HepG2 (cell line): ENCODE data around the gene SRC. TPM values are rescaled to one million over a fixed set of nuclear protein-coding genes. Genes with fewer than 3 reads are reported as not detected.
A peak's percentile ranks its signal among the peaks of the same experiment; 100 is the strongest.

Experiments used
- HDAC2 ChIP-seq: sonication (generic); formaldehyde crosslinking; IDR thresholded peaks from 2 replicates; pipeline ENCODE4 v1.4.0; 2020; ENCODE audit warnings: missing genetic modification reagents
- HNF4A ChIP-seq: sonication (generic); formaldehyde crosslinking; IDR thresholded peaks from 2 replicates; pipeline ENCODE4 v1.4.0; 2020; ENCODE audit warnings: missing genetic modification reagents
- HNRNPK ChIP-seq: fragments of 200-400 bp; formaldehyde crosslinking; IDR thresholded peaks from 2 replicates; pipeline ENCODE4 v1.6.1; 2018; ENCODE audit warnings: low read length, low read depth, moderate library complexity, mild to moderate bottlenecking; ENCODE audit not compliant: poor library complexity, severe bottlenecking
- HOXA3 ChIP-seq: sonication (generic); formaldehyde crosslinking; IDR thresholded peaks from 2 replicates; pipeline ENCODE4 v1.5.0; 2020; ENCODE audit warnings: missing genetic modification reagents
- KDM5A ChIP-seq: fragments of 200-600 bp; sonication (generic); IDR thresholded peaks from 2 replicates; pipeline ENCODE4 v1.7.0; 2018; ENCODE audit warnings: antibody characterized with exemption, mild to moderate bottlenecking, low read length, borderline replicate concordance
- MTF1 ChIP-seq: sonication (generic); formaldehyde crosslinking; IDR thresholded peaks from 2 replicates; pipeline ENCODE4 v1.5.0; 2020; ENCODE audit warnings: missing genetic modification reagents
- NFKB2 ChIP-seq: sonication (generic); formaldehyde crosslinking; IDR thresholded peaks from 2 replicates; pipeline ENCODE4 v1.4.0; 2020; ENCODE audit warnings: missing genetic modification reagents, borderline replicate concordance
- POGZ ChIP-seq: sonication (generic); formaldehyde crosslinking; IDR thresholded peaks from 2 replicates; pipeline ENCODE4 v1.4.0; 2020; ENCODE audit warnings: mild to moderate bottlenecking, missing genetic modification reagents
- SAP130 ChIP-seq: IDR thresholded peaks from 2 replicates; pipeline ENCODE4 v1.6.1; 2016; ENCODE audit warnings: low read depth
- STAT5B ChIP-seq: sonication (generic); formaldehyde crosslinking; IDR thresholded peaks from 2 replicates; pipeline ENCODE4 v1.4.0; 2020; ENCODE audit warnings: missing genetic modification reagents
- ZBTB20 ChIP-seq: sonication (generic); formaldehyde crosslinking; IDR thresholded peaks from 2 replicates; pipeline ENCODE4 v1.8.1; 2023; ENCODE audit warnings: missing genetic modification reagents, low read depth, mild to moderate bottlenecking, borderline replicate concordance
- ZBTB42 ChIP-seq: sonication (generic); formaldehyde crosslinking; IDR thresholded peaks from 2 replicates; pipeline ENCODE4 v1.5.0; 2020; ENCODE audit warnings: mild to moderate bottlenecking, missing genetic modification reagents
- ZMYM2 ChIP-seq: sonication (generic); formaldehyde crosslinking; IDR thresholded peaks from 2 replicates; pipeline ENCODE4 v1.8.0; 2022; ENCODE audit warnings: mild to moderate bottlenecking, missing genetic modification reagents
- ZNF563 ChIP-seq: sonication (generic); formaldehyde crosslinking; IDR thresholded peaks from 2 replicates; pipeline ENCODE4 v1.8.0; 2022; ENCODE audit warnings: mild to moderate bottlenecking, moderate library complexity, missing genetic modification reagents
- ZNF746 ChIP-seq: sonication (generic); formaldehyde crosslinking; IDR thresholded peaks from 2 replicates; pipeline ENCODE4 v1.8.0; 2022; ENCODE audit warnings: mild to moderate bottlenecking, missing genetic modification reagents
- polyA plus RNA-seq, 8 experiments: library from polyadenylated mRNA; depleted of rRNA in 3 of 8; stranded (reverse) in 7 of 8; unstranded in 1 of 8; fragments of >200 nt; fragmentation: Illumina TruSeq in 4 of 8; extraction: Trizol in 4 of 8; gene quantifications; 2 replicates each; pipeline versions ENCODE4 v1.2.1 to v1.2.3, GENCODE V29; 2011 to 2016; ENCODE audit warnings: low read depth in 4 of 8, missing spikeins in 1 of 8, mixed read lengths in 1 of 8; ENCODE audit not compliant: insufficient read depth in 1 of 8
- total RNA-seq, 5 experiments: library from RNA; depleted of rRNA; stranded (reverse); fragments of >200 nt; fragmentation: Illumina TruSeq; extraction: Trizol; gene quantifications; 2 replicates each; pipeline ENCODE4 v1.2.3, GENCODE V29; 2016; ENCODE audit warnings: low read depth in 1 of 5
- TF ChIP-seq, protein P1 (sequence below): sonication (generic); formaldehyde crosslinking; IDR thresholded peaks from 2 replicates; pipeline ENCODE4 v1.4.0; 2020; ENCODE audit warnings: mild to moderate bottlenecking, missing genetic modification reagents, borderline replicate concordance
- TF ChIP-seq, protein P2 (sequence below): sonication (generic); formaldehyde crosslinking; IDR thresholded peaks from 2 replicates; pipeline ENCODE4 v1.4.0; 2020; ENCODE audit warnings: mild to moderate bottlenecking, missing genetic modification reagents

Gene SRC
- total and polyA plus RNA-seq, 2 of the 13 experiments (the other 11 are each of a cell fraction or from before 2014, with no cell fraction given), result 54.7 to 192 TPM

DNA sequence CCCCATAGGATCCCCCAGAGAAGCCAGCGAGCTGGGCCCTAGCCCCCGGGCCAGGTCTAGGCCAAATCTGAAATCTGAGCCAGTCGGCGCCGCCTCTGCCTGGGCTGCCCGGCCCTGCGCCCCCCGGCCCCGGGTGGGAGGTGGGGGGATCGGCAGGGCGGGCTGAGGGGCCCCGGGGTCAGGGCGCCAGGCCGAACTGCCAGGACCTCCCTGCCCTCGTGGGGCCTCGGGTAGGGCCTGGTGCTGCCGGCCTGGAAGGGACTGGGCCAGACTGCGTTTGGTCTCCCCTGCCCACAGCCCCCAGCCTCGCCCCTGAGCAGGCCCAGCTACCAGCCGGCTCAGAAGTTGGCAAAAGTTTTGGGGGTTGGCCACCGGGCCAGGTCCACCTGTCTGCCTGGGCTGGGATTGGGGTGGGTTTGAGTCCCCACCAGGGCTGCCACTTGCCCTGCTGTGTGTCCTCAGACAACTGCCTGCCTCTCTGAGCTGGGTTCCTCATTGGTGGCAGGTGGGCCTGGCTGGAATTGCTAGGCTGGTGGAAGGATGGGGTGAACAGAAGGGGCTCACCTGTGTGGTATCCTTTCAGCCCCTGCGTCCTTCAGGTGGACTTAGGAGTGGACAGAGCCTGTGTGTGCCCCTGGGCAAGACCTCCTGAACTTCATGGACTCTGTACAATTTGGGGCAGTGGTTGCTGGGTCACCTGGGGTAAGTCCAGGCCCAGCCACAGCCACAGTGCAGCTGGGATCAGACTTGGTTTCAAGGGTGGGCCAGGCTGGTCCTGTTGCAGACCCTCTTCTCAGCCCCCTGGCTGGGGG, 801 bp downstream of the SRC start (continued):
- TF ChIP-seq ZBTB20 (no peak), ZNF746 (CRISPR knock-in tag) (no peak), POGZ (CRISPR knock-in tag) (no peak), NFKB2 (CRISPR knock-in tag) (peak; percentile 34; the same call in 1 of the 2 replicates), STAT5B (no peak), ZMYM2 (no peak), ZNF563 (peak; percentile 31; the same call in 1 of the 2 replicates), SAP130 (CRISPR knock-in tag) (no peak), HNF4A (CRISPR knock-in tag) (peak; percentile 3; the same call in 1 of the 2 replicates), KDM5A (no peak), MTF1 (CRISPR knock-in tag) (no peak), HNRNPK (no peak), HDAC2 (peak; percentile 34; the same call in 1 of the 2 replicates), HOXA3 (CRISPR knock-in tag) (no peak; the same call in 1 of the 2 replicates), ZBTB42 (CRISPR knock-in tag) (no peak)
- TF ChIP-seq, protein P1, sequence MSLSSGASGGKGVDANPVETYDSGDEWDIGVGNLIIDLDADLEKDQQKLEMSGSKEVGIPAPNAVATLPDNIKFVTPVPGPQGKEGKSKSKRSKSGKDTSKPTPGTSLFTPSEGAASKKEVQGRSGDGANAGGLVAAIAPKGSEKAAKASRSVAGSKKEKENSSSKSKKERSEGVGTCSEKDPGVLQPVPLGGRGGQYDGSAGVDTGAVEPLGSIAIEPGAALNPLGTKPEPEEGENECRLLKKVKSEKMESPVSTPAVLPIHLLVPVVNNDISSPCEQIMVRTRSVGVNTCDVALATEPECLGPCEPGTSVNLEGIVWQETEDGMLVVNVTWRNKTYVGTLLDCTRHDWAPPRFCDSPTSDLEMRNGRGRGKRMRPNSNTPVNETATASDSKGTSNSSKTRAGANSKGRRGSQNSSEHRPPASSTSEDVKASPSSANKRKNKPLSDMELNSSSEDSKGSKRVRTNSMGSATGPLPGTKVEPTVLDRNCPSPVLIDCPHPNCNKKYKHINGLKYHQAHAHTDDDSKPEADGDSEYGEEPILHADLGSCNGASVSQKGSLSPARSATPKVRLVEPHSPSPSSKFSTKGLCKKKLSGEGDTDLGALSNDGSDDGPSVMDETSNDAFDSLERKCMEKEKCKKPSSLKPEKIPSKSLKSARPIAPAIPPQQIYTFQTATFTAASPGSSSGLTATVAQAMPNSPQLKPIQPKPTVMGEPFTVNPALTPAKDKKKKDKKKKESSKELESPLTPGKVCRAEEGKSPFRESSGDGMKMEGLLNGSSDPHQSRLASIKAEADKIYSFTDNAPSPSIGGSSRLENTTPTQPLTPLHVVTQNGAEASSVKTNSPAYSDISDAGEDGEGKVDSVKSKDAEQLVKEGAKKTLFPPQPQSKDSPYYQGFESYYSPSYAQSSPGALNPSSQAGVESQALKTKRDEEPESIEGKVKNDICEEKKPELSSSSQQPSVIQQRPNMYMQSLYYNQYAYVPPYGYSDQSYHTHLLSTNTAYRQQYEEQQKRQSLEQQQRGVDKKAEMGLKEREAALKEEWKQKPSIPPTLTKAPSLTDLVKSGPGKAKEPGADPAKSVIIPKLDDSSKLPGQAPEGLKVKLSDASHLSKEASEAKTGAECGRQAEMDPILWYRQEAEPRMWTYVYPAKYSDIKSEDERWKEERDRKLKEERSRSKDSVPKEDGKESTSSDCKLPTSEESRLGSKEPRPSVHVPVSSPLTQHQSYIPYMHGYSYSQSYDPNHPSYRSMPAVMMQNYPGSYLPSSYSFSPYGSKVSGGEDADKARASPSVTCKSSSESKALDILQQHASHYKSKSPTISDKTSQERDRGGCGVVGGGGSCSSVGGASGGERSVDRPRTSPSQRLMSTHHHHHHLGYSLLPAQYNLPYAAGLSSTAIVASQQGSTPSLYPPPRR (CRISPR knock-in tag), result peak; percentile 73
- TF ChIP-seq, protein P2, sequence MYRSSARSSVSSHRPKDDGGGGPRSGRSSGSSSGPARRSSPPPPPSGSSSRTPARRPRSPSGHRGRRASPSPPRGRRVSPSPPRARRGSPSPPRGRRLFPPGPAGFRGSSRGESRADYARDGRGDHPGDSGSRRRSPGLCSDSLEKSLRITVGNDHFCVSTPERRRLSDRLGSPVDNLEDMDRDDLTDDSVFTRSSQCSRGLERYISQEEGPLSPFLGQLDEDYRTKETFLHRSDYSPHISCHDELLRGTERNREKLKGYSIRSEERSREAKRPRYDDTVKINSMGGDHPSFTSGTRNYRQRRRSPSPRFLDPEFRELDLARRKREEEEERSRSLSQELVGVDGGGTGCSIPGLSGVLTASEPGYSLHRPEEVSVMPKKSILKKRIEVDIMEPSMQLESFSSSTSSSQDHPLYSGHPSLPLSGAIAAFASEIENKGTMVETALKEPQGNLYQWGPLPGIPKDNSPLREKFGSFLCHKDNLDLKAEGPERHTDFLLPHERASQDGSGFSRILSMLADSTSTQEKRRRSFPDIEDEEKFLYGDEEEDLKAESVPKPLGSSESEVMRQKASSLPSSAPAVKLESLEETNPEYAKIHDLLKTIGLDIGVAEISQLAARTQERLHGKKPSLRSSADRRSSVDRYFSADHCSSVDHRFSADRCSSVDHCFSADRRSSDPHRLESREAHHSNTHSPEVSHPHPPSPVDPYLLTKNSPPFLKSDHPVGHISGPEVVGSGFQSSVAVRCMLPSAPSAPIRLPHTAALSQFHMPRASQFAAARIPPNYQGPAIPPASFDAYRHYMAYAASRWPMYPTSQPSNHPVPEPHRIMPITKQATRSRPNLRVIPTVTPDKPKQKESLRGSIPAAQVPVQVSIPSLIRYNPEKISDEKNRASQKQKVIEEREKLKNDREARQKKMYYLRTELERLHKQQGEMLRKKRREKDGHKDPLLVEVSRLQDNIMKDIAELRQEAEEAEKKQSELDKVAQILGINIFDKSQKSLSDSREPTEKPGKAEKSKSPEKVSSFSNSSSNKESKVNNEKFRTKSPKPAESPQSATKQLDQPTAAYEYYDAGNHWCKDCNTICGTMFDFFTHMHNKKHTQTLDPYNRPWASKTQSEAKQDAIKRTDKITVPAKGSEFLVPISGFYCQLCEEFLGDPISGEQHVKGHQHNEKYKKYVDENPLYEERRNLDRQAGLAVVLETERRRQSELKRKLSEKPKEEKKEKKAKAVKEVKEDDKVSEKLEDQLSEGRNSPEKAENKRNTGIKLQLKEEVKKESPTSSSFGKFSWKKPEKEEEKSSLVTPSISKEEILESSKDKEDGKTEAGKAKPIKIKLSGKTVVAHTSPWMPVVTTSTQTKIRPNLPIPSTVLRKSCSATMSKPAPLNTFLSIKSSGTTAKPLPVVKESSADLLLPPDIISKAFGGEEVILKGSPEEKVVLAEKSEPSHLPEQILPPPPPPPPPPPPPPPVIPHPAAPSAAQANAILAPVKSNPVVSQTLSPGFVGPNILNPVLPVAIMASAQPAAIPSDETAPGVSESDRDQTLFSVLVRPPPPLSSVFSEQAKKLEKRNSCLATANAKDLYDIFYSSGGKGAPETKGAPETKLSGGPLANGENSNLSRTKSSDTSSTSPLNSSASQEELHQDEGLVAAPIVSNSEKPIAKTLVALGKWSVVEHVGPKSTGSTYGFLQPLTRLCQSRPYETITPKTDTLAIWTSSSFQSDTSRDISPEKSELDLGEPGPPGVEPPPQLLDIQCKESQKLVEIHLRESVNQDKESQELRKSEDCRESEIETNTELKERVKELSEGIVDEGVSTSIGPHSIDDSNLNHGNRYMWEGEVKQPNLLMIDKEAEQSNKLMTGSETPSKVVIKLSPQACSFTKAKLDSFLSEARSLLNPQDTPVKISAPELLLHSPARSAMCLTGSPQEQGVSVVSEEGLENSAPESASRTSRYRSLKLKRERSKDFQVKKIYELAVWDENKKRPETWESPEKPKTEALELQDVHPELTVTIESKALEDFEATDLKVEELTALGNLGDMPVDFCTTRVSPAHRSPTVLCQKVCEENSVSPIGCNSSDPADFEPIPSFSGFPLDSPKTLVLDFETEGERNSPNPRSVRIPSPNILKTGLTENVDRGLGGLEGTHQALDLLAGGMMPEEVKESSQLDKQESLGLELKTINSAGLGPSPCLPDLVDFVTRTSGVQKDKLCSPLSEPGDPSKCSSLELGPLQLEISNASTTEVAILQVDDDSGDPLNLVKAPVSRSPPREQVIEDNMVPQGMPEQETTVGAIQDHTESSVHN (CRISPR knock-in tag), result peak; percentile 39; the same call in 1 of the 2 replicates
